Erythroblast (primary cell): ENCODE data around the gene BLID.

ENCODE experiments used
- GATA1 ChIP-seq: IDR thresholded peaks from 2 replicates; pipeline ENCODE4 v1.6.1; 2011; ENCODE audit warnings: low read depth, mild to moderate bottlenecking, control low read depth, low read length, moderate library complexity
- POLR2A ChIP-seq: IDR thresholded peaks from 2 replicates; pipeline ENCODE4 v1.6.1; 2011; ENCODE audit warnings: mild to moderate bottlenecking, low read length

GRCh38 chr11:122099374-122100036, 16.5 kb downstream of the BLID start:
- TF ChIP-seq POLR2A (no peak), GATA1 (no peak)
